Measurements from ENCODE around the gene IL37. TPM values are rescaled to one million over a fixed set of nuclear protein-coding genes. Genes with fewer than 3 reads are reported as not detected.
A peak's percentile ranks its signal among the peaks of the same experiment; 100 is the strongest.

IL37 gene
- total RNA-seq, 3 donors from 2014 or later: 0.67 to 0.82 TPM; not detected in 1

DNA sequence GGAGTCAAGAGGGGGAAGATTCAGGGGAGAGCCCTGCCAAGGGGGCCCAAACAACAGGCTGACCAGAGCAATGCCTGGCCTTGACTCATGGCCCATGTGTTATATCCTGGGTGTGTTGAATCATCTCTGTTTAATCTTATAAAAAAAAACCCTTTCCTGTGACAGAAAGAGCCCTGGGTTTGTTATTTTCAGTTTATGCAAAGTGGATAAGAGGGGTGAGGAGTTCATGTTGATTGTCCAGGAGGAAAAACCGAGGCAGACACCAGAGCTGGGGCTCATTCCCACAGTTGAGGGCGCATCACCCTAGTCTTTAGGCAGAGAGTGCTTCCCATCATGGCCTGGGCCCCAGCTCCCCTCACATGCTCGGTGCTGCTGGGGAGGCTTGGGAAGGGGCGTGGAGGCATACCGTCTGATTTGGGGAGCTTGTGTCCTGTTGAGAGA is 30.9 kb upstream of the IL37 start:
- no peak for TF ChIP-seq CTCF (IDR thresholded peaks at IDR 0.05)
- Histone ChIP-seq H3K9me3 (no peaks in the 10 kb centered on the region), H3K36me3 (ENCODE audit: low read depth) (no peaks in the 10 kb centered on the region), H3K4me1 (ENCODE audit: low read depth) (no peaks in the 10 kb centered on the region), H3K4me3 (no peak overlapping the region)
- no peak for DNase-seq
- no peak for ATAC-seq
- intact Hi-C loops (cut with DNase I, micrococcal nuclease): loop anchor here in 1 of 2 donors (5.0 to 10.0 kb wide), 2 partner anchors 55 to 133 kb away; no protein-coding TSS in a partner anchor

- TF ChIP-seq CTCF (IDR thresholded peaks at IDR 0.05): no peak
- H3K4me3 ChIP-seq: no peak overlapping the region
- H3K36me3 ChIP-seq (ENCODE audit: low read depth): no peaks in the 10 kb centered on the region
- no peak for DNase-seq
- no peak for ATAC-seq
- H3K4me1 ChIP-seq (ENCODE audit: low read depth): no peaks in the 10 kb centered on the region
- intact Hi-C loops (cut with DNase I, micrococcal nuclease): loop anchor here in 1 of 2 donors (5.0 to 10.0 kb wide), 2 partner anchors 54 to 133 kb away; no protein-coding TSS in a partner anchor
- no peaks in the 10 kb centered on the region for H3K9me3 ChIP-seq
These were observed 30.3 kb upstream of the IL37 start for GRCh38 chr2:112880696-112881095.

DNA sequence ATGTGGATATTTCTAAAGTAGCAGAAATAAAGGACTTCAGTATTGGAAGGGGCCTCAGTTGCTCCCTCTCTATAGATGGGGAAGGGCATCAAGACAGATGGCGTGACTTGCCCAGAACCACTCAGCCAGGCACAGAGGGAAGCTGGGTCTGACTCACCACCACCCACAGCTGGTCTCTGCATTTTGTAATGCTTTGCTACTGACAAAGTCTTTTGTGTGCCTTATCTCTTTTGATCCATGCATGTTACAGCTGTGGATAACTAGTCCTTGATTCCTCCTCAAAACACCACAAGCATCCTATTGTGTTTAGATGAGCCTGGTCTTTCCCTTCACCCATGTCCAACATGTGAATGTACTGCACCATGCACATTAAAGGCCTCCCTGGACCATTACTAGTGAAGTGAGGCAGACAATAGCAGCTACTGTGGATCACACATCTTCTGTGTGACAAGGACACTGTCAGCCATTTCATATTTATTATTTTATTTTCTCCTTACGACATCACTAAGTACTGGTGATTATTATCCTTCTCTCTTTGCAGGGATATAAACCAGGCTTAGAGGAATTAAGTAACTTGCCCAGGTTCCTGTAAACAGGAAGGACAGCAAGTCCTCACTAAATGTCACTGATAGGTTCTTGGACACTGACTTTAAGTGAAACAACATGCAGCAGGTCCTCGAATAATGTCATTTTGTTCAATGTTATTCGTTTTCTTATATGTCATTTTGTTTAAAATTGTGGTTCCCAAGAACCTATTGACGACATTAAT is 29.6 kb upstream of the IL37 start:
- ATAC-seq: peak; percentile 47
- Histone ChIP-seq H3K4me3 (no peak overlapping the region), H3K9me3 (no peaks in the 10 kb centered on the region), H3K4me1 (ENCODE audit: low read depth) (no peaks in the 10 kb centered on the region), H3K36me3 (ENCODE audit: low read depth) (no peaks in the 10 kb centered on the region)
- TF ChIP-seq CTCF (IDR thresholded peaks at IDR 0.05): no peak
- intact Hi-C loops (cut with DNase I, micrococcal nuclease): loop anchor here in 1 of 2 donors (5.0 to 10.0 kb wide), 2 partner anchors 53 to 134 kb away; no protein-coding TSS in a partner anchor
- DNase-seq: no peak

GRCh38 chr2:112883669-112884068 is 27.3 kb upstream of the IL37 start:
- DNase-seq: no peak
- H3K36me3 ChIP-seq (ENCODE audit: low read depth): no peaks in the 10 kb centered on the region

GRCh38 chr2:112884869-112885505 is 26.0 kb upstream of the IL37 start:
- intact Hi-C loops (cut with DNase I, micrococcal nuclease): loop anchor here in 1 of 2 donors (5.0 to 10.0 kb wide), 2 partner anchors 50 to 138 kb away; no protein-coding TSS in a partner anchor
- peaks cover 3% of the 10 kb centered on the region for H3K4me1 ChIP-seq (ENCODE audit: low read depth)
- peak; percentile 84 for TF ChIP-seq CTCF (IDR thresholded peaks at IDR 0.05)
- H3K4me3 ChIP-seq: no peak overlapping the region
- peak; percentile 57 to 83 (median 76) for DNase-seq
- peak; percentile 94 for ATAC-seq
- H3K9me3 ChIP-seq: no peaks in the 10 kb centered on the region
- no peaks in the 10 kb centered on the region for H3K36me3 ChIP-seq (ENCODE audit: low read depth)

More at GRCh38 chr2:112883669-112884068, 27.3 kb upstream of the IL37 start:
- no peak for ATAC-seq
- no peak for TF ChIP-seq CTCF (IDR thresholded peaks at IDR 0.05)
- no peaks in the 10 kb centered on the region for H3K9me3 ChIP-seq
- H3K4me1 ChIP-seq (ENCODE audit: low read depth): no peaks in the 10 kb centered on the region
- H3K4me3 ChIP-seq: no peak overlapping the region
- intact Hi-C loops (cut with DNase I, micrococcal nuclease): loop anchor here in 1 of 2 donors (5.0 to 10.0 kb wide), 2 partner anchors 51 to 136 kb away; no protein-coding TSS in a partner anchor
